Immature natural killer cell (primary cell): ENCODE results near the gene FGFR2. TPM values are rescaled to one million over a fixed set of nuclear protein-coding genes. Genes with fewer than 3 reads are reported as not detected.

Experiments used
- DNase-seq, 3 donors: peaks; one replicate each; pipeline ENCODE4 v3.0.0; 2022; ENCODE audit warnings: mixed read lengths in 1 of 3
- H3K27ac Mint-ChIP-seq, 6 donors: one replicate each; pipeline ENCODE4 v1.8.0; 2020; ENCODE audit warnings: mixed read lengths in 6 of 6, mild to moderate bottlenecking in 5 of 6, inconsistent platforms in 4 of 6, moderate library complexity in 3 of 6
- H3K27me3 Mint-ChIP-seq, 3 donors: one replicate each; pipeline ENCODE4 v1.8.0; 2020 to 2021; ENCODE audit warnings: low read depth in 3 of 3, mild to moderate bottlenecking in 3 of 3, mixed read lengths in 3 of 3, moderate library complexity in 3 of 3, inconsistent platforms in 1 of 3
- H3K36me3 Mint-ChIP-seq, 3 donors: one replicate each; pipeline ENCODE4 v1.8.0; 2020; ENCODE audit warnings: mixed read lengths in 3 of 3, inconsistent platforms in 2 of 3, mild to moderate bottlenecking in 2 of 3
- H3K4me1 Mint-ChIP-seq, 2 donors: one replicate each; pipeline ENCODE4 v1.8.0; 2020; ENCODE audit warnings: inconsistent platforms in 2 of 2, mild to moderate bottlenecking in 2 of 2, mixed read lengths in 2 of 2, moderate library complexity in 1 of 2
- H3K4me3 Mint-ChIP-seq, 5 donors: one replicate each; pipeline ENCODE4 v1.8.0; 2020; ENCODE audit warnings: mild to moderate bottlenecking in 5 of 5, mixed read lengths in 5 of 5, inconsistent platforms in 3 of 5, moderate library complexity in 3 of 5
- H3K9me3 Mint-ChIP-seq, 6 donors: one replicate each; pipeline ENCODE4 v1.8.0; 2020; ENCODE audit warnings: mild to moderate bottlenecking in 6 of 6, mixed read lengths in 6 of 6, inconsistent platforms in 4 of 6, moderate library complexity in 3 of 6
- polyA plus RNA-seq, 3 donors: library from polyadenylated mRNA; unstranded; fragments of 300-500 nt; fragmentation: Illumina TruSeq; gene quantifications; one replicate each; pipeline ENCODE4 v1.2.3, GENCODE V29; 2021

The FGFR2 gene
- polyA plus RNA-seq, 3 donors from 2014 or later = not detected

- no peaks in the 10 kb centered on the region for H3K36me3 Mint-ChIP-seq
- H3K9me3 Mint-ChIP-seq = peaks cover 0 to 2% (median 0%) of the 10 kb centered on the region in 6 donors
- DNase-seq = no peak
- H3K27me3 Mint-ChIP-seq = peaks cover 0 to 2% (median 0%) of the 10 kb centered on the region in 3 donors
- no peak overlapping the region for H3K27ac Mint-ChIP-seq
- H3K4me3 Mint-ChIP-seq = no peak overlapping the region
- H3K4me1 Mint-ChIP-seq = no peaks in the 10 kb centered on the region
These were observed 161.5 kb downstream of the FGFR2 start for GRCh38 chr10:121436630-121437341.

- Mint-ChIP-seq H3K27me3 (peaks cover 0 to 5% (median 0%) of the 10 kb centered on the region in 3 donors), H3K27ac (no peak overlapping the region), H3K36me3 (no peaks in the 10 kb centered on the region), H3K9me3 (peaks cover 0 to 2% (median 0%) of the 10 kb centered on the region in 6 donors), H3K4me1 (no peaks in the 10 kb centered on the region), H3K4me3 (no peak overlapping the region)
- DNase-seq = no peak
These were observed 162.0 kb downstream of the FGFR2 start for GRCh38 chr10:121436281-121436629.

- Mint-ChIP-seq H3K4me1 (no peaks in the 10 kb centered on the region), H3K9me3 (peaks cover 0 to 7% (median 0%) of the 10 kb centered on the region in 6 donors), H3K27ac (no peak overlapping the region), H3K27me3 (peaks cover 0 to 5% (median 0%) of the 10 kb centered on the region in 3 donors), H3K4me3 (no peak overlapping the region), H3K36me3 (no peaks in the 10 kb centered on the region)
- no peak for DNase-seq
These were observed 163.0 kb downstream of the FGFR2 start for GRCh38 chr10:121435099-121435875.

- H3K27me3 Mint-ChIP-seq = peaks cover 0 to 5% (median 0%) of the 10 kb centered on the region in 3 donors
- no peaks in the 10 kb centered on the region for H3K4me1 Mint-ChIP-seq
- no peak overlapping the region for H3K27ac Mint-ChIP-seq
- peaks cover 0 to 7% (median 0%) of the 10 kb centered on the region in 6 donors for H3K9me3 Mint-ChIP-seq
- no peaks in the 10 kb centered on the region for H3K36me3 Mint-ChIP-seq
- DNase-seq = no peak
- H3K4me3 Mint-ChIP-seq = no peak overlapping the region
These were observed 164.3 kb downstream of the FGFR2 start for GRCh38 chr10:121433965-121434364.

DNA sequence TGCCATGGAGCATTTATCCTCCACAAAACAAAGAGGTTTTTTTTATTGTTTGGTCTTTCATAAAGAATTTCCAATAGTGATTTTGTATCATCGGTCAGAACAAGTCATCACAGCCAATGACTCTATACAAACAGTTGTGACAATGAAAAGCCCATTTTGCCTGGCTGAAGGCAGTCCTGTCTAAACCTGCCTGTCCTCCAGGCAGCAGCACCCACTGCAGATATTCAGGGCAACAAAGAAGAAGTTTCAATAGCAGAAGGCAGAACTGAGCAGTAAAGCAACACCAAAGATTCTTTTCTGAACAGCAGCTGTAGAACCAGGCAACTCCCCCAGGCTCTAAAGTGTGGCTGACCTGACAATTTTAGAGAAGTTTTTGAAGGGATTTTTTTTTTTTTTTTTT, 169.4 kb downstream of the FGFR2 start:
- Mint-ChIP-seq H3K27me3 (peaks cover 0 to 3% (median 0%) of the 10 kb centered on the region in 3 donors), H3K4me1 (no peaks in the 10 kb centered on the region), H3K27ac (no peak overlapping the region), H3K9me3 (peaks cover 0 to 5% (median 0%) of the 10 kb centered on the region in 6 donors), H3K36me3 (no peaks in the 10 kb centered on the region), H3K4me3 (no peak overlapping the region)
- DNase-seq = no peak
